Endothelial cell of umbilical vein (primary cell): ENCODE results near the gene KRTAP4-9. TPM values are rescaled to one million over a fixed set of nuclear protein-coding genes. Genes with fewer than 3 reads are reported as not detected.

ENCODE experiments used
- BruUV-seq: library from RNA; stranded (reverse); fragments of 400-500 nt; replicated peaks from 2 replicates; lab custom pipeline; 2021; lab: Mats Ljungman, UMichigan
- CTCF ChIA-PET: fragments of 300-600, 350-600 bp; sonication (Branson Sonifier 250); formaldehyde crosslinking; loops from one replicate; lab custom pipeline; 2021; ENCODE audit warnings: antibody characterized with exemption, inconsistent platforms; lab: Charles Lee
- POLR2A ChIA-PET: fragments of 300-600, 350-600 bp; sonication (Branson Sonifier 250); formaldehyde crosslinking; loops from one replicate; lab custom pipeline; 2021; ENCODE audit warnings: antibody characterized with exemption, inconsistent platforms; lab: Charles Lee
- DNase-seq: peaks from one replicate; pipeline ENCODE4 v3.0.0-alpha.2; 2011; ENCODE audit warnings: low read depth, low spot score
- FAIRE-seq: peaks from 2 replicates; lab custom pipeline; 2011; peaks lifted over from hg19 to GRCh38; lab: Jason Lieb, UNC
- H2AFZ ChIP-seq: 2 replicates; pipeline ENCODE4 v1.6.0; 2012; ENCODE audit warnings: low read depth, low read length, control low read depth, inconsistent platforms
- H3K27ac ChIP-seq: 2 replicates; pipeline ENCODE4 v1.5.1; 2011; ENCODE audit warnings: low read depth, mild to moderate bottlenecking, control low read depth, low read length, moderate library complexity; ENCODE audit not compliant: insufficient read depth
- H3K27me3 ChIP-seq, 2 experiments: 2 replicates each; pipeline versions ENCODE4 v1.6.0 to v1.6.1; 2011; ENCODE audit warnings: low read length in 2 of 2, mixed read lengths in 1 of 2; ENCODE audit not compliant: control insufficient read depth in 2 of 2, insufficient read depth in 2 of 2
- H3K36me3 ChIP-seq, 2 experiments: 2 replicates in 1 of 2; 3 replicates in 1 of 2; pipeline ENCODE4 v1.5.1; 2011; ENCODE audit warnings: low read length in 2 of 2, mild to moderate bottlenecking in 1 of 2, moderate library complexity in 1 of 2; ENCODE audit not compliant: control insufficient read depth in 2 of 2, insufficient read depth in 2 of 2; ENCODE audit errors: extremely low read depth in 1 of 2
- H3K4me1 ChIP-seq: 3 replicates; pipeline ENCODE4 v1.5.1; 2011; ENCODE audit warnings: mild to moderate bottlenecking, low read length; ENCODE audit not compliant: control insufficient read depth, insufficient read depth; ENCODE audit errors: extremely low read depth
- H3K4me2 ChIP-seq: 2 replicates; pipeline ENCODE4 v1.6.1; 2011; ENCODE audit warnings: low read length, control low read depth, mixed read lengths; ENCODE audit not compliant: insufficient read depth
- H3K4me3 ChIP-seq, 3 experiments: fragments of 200-600 bp in 1 of 3; sonication (generic), shearing (Covaris generic) in 1 of 3; replicated peaks in 1 of 3; 2 replicates each; pipeline ENCODE4 v1.5.1; 2011 to 2016; ENCODE audit warnings: control low read depth in 3 of 3, low read length in 3 of 3, mild to moderate bottlenecking in 2 of 3, inconsistent platforms in 1 of 3, low read depth in 1 of 3, moderate library complexity in 1 of 3; ENCODE audit not compliant: insufficient read depth in 1 of 3
- H3K79me2 ChIP-seq: 2 replicates; pipeline ENCODE4 v1.6.0; 2012; ENCODE audit warnings: low read length, inconsistent platforms; ENCODE audit not compliant: control insufficient read depth, insufficient read depth
- H3K9ac ChIP-seq: replicated peaks from 2 replicates; pipeline ENCODE3; 2011; ENCODE audit warnings: low read length, control low read depth; ENCODE audit not compliant: insufficient read depth; ENCODE audit errors: extremely low read depth
- H3K9me1 ChIP-seq: replicated peaks from 3 replicates; pipeline ENCODE4 v1.6.0; 2011; ENCODE audit warnings: mild to moderate bottlenecking, low read length; ENCODE audit not compliant: control insufficient read depth, insufficient read depth; ENCODE audit errors: extremely low read depth
- H3K9me3 ChIP-seq: replicated peaks from 2 replicates; pipeline ENCODE4 v1.5.1; 2012; ENCODE audit warnings: low read length, inconsistent platforms; ENCODE audit not compliant: control insufficient read depth, insufficient read depth
- H4K20me1 ChIP-seq: replicated peaks from 2 replicates; pipeline ENCODE3; 2011; ENCODE audit warnings: mild to moderate bottlenecking, low read length; ENCODE audit not compliant: control insufficient read depth, insufficient read depth; ENCODE audit errors: extremely low read depth
- EZH2 ChIP-seq: IDR thresholded peaks from 2 replicates; pipeline ENCODE4 v1.6.1; 2012; ENCODE audit warnings: borderline replicate concordance, low read depth, mild to moderate bottlenecking, moderate library complexity, low read length, inconsistent platforms; ENCODE audit not compliant: severe bottlenecking
- FOS ChIP-seq: IDR thresholded peaks from 2 replicates; pipeline ENCODE4 v1.6.1; 2011; ENCODE audit warnings: mild to moderate bottlenecking, low read length, moderate library complexity, borderline replicate concordance; ENCODE audit not compliant: insufficient read depth
- GATA2 ChIP-seq: IDR thresholded peaks from 2 replicates; pipeline ENCODE4 v1.7.0; 2011; ENCODE audit warnings: low read depth, mild to moderate bottlenecking, moderate library complexity, mixed read lengths, low read length; ENCODE audit not compliant: insufficient read length, insufficient read depth
- JUN ChIP-seq: IDR thresholded peaks from 2 replicates; pipeline ENCODE4 v1.6.1; 2011; ENCODE audit warnings: borderline replicate concordance, low read depth; ENCODE audit not compliant: insufficient read length, insufficient read depth
- MYC ChIP-seq: IDR thresholded peaks from one replicate; pipeline ENCODE4 v1.6.1; 2011; ENCODE audit warnings: mild to moderate bottlenecking, low read depth, low read length
- POLR2A ChIP-seq: IDR thresholded peaks from 2 replicates; pipeline ENCODE4 v1.6.1; 2012; ENCODE audit warnings: low read depth, mild to moderate bottlenecking, control low read depth, low read length
- POLR2AphosphoS5 ChIP-seq: IDR thresholded peaks from 2 replicates; pipeline ENCODE4 v1.6.1; 2012; ENCODE audit warnings: low read depth, mild to moderate bottlenecking, control low read depth, low read length, moderate library complexity; ENCODE audit not compliant: insufficient read depth
- dilution Hi-C: fragments of 300-500 bp; cut with MboI; formaldehyde crosslinking; loops from one replicate; pipeline ENCODE4 v1.15.0; 2019; ENCODE audit warnings: low sequenced_read_pairs; ENCODE audit not compliant: extremely low pct_ligation_motif_present
- intact Hi-C: fragments of 100-400 bp; cut with micrococcal nuclease; formaldehyde crosslinking; loops from one replicate; pipeline ENCODE4 v1.10.0; 2022
- polyA plus RNA-seq, 4 experiments: library from polyadenylated mRNA; depleted of rRNA in 3 of 4; stranded (reverse) in 3 of 4; unstranded in 1 of 4; fragments of >200 nt; gene quantifications; 2 replicates each; pipeline versions ENCODE4 v1.2.1 to v1.2.3, GENCODE V29; 2011 to 2012; ENCODE audit warnings: missing spikeins in 1 of 4
- total RNA-seq: library from RNA; stranded (reverse); gene quantifications from 2 replicates; pipeline ENCODE4 v1.2.3, GENCODE V29; 2021
- TF ChIP-seq, protein P1 (sequence below), 2 donors: IDR thresholded peaks; 1 replicate in 1 of 2; 2 replicates in 1 of 2; pipeline ENCODE4 v1.5.1; 2011; ENCODE audit warnings: low read length in 2 of 2, mild to moderate bottlenecking in 2 of 2, moderate library complexity in 2 of 2, control low read depth in 1 of 2, inconsistent platforms in 1 of 2, low read depth in 1 of 2; ENCODE audit not compliant: insufficient read depth in 1 of 2; ENCODE audit errors: extremely low read depth in 1 of 2
- TF ChIP-seq, protein P2 (sequence below): IDR thresholded peaks from 2 replicates; pipeline ENCODE4 v1.6.1; 2011; ENCODE audit not compliant: insufficient read depth, insufficient read length

The KRTAP4-9 gene
- total and polyA plus RNA-seq, 2 donors (not counting 3 experiments of a cell fraction or from before 2014, with no cell fraction given), result not detected

DNA sequence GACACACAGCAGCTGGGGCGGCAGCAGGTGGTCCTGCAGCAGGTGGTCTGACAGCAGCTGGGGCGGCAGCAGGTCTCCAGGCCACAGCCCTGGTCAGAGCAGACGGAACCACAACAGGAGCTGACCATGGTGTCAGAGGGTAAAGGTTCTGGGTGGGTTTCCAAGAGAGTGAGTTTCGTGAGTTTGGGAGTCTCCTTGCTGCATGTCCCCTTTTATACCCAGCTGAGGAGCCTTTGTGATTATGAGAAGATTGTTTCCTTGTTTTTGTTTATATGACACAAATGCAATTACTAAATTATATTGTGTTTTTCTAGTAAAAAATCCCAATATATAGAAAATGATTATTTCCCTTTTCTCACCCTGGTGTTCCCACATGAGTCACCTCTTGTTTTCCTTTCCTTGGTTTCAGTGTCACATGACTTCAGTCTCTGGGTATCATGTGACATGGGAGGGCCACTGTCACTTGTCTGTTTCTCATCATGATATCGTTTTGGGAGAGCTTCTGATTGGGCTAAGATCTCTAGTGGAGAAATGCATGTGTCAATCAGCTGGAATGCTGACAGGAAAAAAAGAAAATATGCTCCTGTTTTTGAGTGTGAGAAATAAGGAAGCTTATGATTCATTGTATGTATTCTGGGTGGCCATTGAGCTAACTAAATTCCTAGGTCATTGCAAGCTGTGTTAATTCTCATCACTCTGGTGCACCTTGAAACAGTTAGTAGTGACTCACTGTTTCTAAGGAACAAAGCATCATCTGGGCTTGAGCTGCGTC, 35.4 kb downstream of the KRTAP4-9 start, which contains the start of gene KRTAP4-6:
TSS of gene KRTAP4-6 (minus strand) at position 185 of the 772 bp plus-strand sequence. CDS start at position 128, 57 bp downstream.
- no peak within 1 kb of the TSS for H3K9ac ChIP-seq
- no peak within 1 kb of the TSS for H3K4me3 ChIP-seq
- no peaks in the 10 kb centered on the region for H3K9me3 ChIP-seq
- no peaks in the 10 kb centered on the region for H3K79me2 ChIP-seq
- H3K4me2 ChIP-seq, result no peak within 1 kb of the TSS
- CTCF ChIA-PET, result no interaction called here
- POLR2A ChIA-PET, result no interaction called here
- dilution Hi-C loops (no loop called here), intact Hi-C loops (no loop called here)
- H3K36me3 ChIP-seq, result no peaks in the 10 kb centered on the region
- no peaks in the 10 kb centered on the region for H3K4me1 ChIP-seq
- H3K27ac ChIP-seq, result no peak within 1 kb of the TSS
- H2AFZ ChIP-seq, result no peak within 1 kb of the TSS
- BruUV-seq, result no TSS peak
- H3K9me1 ChIP-seq, result no peaks in the 10 kb centered on the region
- DNase-seq, result no peak
- H4K20me1 ChIP-seq, result no peaks in the 10 kb centered on the region
- H3K27me3 ChIP-seq, result no peaks in the 10 kb centered on the region
- TF ChIP-seq, protein P1, sequence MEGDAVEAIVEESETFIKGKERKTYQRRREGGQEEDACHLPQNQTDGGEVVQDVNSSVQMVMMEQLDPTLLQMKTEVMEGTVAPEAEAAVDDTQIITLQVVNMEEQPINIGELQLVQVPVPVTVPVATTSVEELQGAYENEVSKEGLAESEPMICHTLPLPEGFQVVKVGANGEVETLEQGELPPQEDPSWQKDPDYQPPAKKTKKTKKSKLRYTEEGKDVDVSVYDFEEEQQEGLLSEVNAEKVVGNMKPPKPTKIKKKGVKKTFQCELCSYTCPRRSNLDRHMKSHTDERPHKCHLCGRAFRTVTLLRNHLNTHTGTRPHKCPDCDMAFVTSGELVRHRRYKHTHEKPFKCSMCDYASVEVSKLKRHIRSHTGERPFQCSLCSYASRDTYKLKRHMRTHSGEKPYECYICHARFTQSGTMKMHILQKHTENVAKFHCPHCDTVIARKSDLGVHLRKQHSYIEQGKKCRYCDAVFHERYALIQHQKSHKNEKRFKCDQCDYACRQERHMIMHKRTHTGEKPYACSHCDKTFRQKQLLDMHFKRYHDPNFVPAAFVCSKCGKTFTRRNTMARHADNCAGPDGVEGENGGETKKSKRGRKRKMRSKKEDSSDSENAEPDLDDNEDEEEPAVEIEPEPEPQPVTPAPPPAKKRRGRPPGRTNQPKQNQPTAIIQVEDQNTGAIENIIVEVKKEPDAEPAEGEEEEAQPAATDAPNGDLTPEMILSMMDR (IDR thresholded peaks at IDR 0.05; ENCODE audit: extremely low read depth in 1 of 2, insufficient read depth in 1 of 2, low read depth in 1 of 2, low read length in 2 of 2), result no peak
- no peak for TF ChIP-seq FOS
- no peak for TF ChIP-seq MYC
- no peak for TF ChIP-seq POLR2A
- no peak for TF ChIP-seq JUN
- no peak for TF ChIP-seq POLR2AphosphoS5
- no peak for TF ChIP-seq GATA2
- TF ChIP-seq EZH2, result no peak
- TF ChIP-seq, protein P2, sequence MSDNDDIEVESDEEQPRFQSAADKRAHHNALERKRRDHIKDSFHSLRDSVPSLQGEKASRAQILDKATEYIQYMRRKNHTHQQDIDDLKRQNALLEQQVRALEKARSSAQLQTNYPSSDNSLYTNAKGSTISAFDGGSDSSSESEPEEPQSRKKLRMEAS, result no peak
- FAIRE-seq, result no peak
